Dedifferentiated amniotic fluid mesenchymal stem cell (primary cell): Measurements from ENCODE around the gene S1PR5.
"Not testable (repeated sequence)": the region's sequence is repeated elsewhere in the genome, so short reads cannot be mapped to it uniquely, and the experiment has no call there.

Experiments used
- DNase-seq: peaks from one replicate; pipeline ENCODE4 v3.0.0-alpha.2; 2016; ENCODE audit errors: extremely low spot score

Gene S1PR5

DNA sequence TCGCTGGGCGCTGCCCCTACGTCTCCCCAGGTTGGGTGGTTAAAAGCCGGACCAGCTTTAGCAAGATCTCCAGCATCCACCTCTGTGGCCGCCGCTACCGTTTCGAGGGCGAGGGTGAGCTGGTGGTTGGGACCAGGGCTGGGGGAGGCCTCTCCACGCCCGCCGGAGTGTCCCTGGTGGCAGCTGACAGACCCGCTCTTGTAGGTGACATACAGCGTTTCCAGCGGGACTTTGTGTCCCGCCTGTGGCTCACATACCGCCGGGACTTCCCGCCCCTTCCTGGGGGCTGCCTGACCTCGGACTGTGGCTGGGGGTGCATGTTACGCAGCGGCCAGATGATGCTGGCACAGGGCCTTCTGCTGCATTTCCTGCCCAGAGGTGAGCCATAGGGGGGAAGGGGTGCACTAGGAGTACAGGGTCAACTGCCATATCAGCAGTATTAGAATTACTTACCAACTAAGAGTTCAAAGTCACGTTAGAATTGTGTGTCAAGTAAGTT, 27.6 kb upstream of the S1PR5 start:
- DNase-seq: no peak

- DNase-seq: no peak
Observed at GRCh38 chr19:10544242-10544752, 27.1 kb upstream of the S1PR5 start.

GRCh38 chr19:10543420-10544241, 26.4 kb upstream of the S1PR5 start, which contains the start of gene ATG4D:
Gene ATG4D, plus strand, starts transcription at chr19:10543904. Its CDS starts 187 bp downstream, at chr19:10544091.
- DNase-seq: peak; percentile 52

DNA sequence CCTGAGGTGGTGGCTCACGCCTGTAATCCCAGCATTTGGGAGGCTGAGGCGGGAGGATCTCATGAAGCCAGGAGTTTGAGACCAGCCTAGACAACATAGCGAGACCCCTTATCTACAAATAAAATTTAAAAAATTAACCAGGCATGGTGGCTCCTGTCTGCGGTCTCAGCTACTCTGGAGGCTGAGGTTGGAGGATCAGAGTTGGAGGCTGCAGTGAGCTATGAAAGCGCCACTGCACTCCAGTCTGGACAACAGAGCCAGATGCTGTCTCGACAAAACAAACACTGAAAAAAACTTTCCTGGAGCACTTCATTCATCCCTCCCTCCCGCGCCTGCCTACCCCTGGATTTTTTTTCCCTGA, 25.8 kb upstream of the S1PR5 start:
- DNase-seq: no peak

- DNase-seq: not testable (repeated sequence)
Observed at GRCh38 chr19:10539016-10539415, 21.8 kb upstream of the S1PR5 start.

DNA sequence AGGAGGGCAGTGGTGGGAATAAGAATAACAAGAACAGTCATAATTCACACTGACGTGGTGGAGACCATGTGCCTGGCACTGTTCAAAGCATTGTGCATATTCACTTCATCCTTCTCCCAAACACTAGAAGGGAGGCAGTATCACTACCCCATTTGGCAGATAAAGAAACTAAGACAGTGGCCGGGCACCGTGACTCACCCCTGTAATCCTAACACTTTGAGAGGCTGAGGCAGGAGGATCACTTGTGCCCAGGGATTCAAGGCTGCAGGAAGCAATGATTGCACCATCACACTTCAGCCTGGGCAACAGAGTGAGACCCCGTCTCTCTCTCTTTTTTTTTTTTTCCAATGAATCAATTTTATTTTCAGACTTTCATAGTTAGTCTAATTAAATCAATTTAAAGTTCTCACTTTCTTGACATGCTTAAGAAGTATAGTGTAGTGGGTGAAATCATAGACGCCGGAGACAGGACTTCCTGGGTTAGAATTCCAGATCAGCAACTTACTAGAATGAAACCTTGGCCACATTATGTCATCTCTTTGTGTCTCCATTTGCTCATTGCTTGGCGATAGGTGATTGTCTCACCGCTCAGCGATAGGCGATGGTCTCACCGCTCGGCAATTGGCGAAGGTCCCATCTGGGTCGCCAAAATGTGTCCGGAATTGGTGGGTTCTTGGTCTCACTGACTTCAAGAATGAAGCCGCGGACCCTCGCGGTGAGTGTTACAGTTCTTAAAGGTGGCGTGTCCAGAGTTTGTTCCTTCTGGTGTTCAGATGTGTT, 21.1 kb upstream of the S1PR5 start:
- DNase-seq: no peak

DNA sequence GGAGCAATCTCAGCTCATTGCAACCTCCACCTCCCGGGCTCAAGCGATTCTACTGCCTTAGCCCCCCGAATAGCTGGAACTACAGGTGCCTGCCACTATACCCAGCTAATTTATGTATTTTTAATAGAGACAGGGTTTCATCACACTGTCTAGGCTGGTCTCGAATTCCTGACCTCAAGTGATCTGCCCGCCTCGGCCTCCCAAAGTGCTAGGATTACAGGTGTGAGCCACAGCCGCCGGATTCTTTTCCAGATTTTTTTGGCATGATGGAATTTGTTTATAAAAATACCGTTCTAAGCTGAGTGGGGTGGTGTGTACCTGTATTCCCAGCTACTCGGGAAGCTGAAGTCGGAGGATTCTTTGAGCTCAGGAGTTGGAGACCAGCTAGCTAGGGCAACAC, 20.4 kb upstream of the S1PR5 start:
- DNase-seq: no peak

DNA sequence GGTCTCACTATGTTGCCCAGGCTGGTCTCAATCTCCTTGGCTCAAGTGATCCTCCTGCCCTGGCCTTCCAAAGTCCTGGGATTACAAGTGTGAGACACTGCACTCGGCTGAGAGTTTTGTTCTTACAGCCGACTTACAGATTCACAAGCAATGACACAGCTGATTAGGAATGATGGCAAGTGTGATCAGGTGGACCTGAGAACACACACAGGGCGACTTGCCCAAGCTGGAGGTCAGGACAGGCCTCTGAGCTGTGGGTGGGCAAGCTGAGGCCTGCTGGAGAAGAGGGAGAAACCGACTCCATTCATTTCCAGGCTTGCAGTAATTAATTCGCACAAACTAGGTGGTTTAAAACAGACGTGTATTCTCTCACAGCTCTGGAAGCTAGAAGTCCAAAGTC, 18.4 kb upstream of the S1PR5 start:
- no peak for DNase-seq

- DNase-seq: peak; percentile 92
Observed at GRCh38 chr19:10533646-10534386, 16.6 kb upstream of the S1PR5 start.

DNA sequence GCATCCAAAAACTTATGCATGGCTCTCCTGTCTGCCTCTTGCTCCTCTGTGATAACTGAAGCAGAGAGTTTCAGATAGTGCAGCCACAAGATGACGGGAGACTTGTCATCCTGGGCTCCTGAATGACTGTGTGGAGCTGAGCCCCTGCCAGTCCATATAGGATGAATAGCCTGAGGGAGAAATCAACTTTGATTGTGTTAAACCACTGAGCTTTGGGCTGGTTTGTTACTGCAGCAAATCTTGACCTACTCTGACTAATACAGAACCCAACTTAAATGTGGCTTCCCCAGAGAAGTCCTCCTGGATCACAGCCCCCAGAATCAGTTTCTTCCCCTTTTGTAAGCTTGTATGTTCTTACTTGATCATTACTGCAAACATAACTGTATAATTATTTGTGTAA, 15.2 kb upstream of the S1PR5 start:
- DNase-seq: no peak

DNA sequence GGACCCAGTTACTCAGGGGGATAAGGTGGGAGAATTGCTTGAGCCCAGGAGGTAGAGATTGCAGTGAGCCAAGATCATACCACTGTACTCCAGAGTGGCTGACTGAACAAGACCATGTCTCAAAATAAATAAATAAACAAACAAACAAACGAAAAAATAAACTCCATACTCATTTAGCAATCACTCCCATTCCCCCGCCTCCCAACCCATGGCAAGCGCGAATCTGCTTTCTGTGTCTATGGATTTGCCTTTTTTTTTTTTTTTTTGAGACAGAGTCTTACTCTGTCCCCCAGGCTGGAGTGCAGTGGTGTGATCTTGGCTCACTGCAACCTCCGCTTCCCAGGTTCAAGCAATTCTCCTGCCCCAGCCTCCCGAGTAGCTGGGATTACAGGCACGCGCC, 9.6 kb upstream of the S1PR5 start:
- not testable (repeated sequence) for DNase-seq

DNA sequence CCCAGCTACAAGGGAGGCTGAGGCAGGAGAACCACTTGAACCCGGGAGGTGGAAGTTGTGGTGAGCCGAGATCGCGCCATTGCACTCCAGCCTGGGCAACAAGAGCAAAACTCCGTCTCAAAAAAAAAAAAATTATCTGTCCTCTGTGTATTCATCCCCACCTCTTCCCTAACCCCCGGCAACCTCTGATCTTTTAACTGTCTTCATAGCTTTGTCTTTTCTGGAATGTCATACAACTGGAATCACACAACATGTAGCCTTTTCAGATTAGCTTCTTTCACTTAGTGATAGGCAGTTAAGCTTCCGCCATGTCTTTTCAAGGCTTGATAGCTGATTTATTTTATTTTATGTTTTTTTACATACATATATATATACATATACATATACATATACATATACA, 8.4 kb upstream of the S1PR5 start:
- DNase-seq: no peak

GRCh38 chr19:10523135-10523636, 5.9 kb upstream of the S1PR5 start:
- DNase-seq: no peak

DNA sequence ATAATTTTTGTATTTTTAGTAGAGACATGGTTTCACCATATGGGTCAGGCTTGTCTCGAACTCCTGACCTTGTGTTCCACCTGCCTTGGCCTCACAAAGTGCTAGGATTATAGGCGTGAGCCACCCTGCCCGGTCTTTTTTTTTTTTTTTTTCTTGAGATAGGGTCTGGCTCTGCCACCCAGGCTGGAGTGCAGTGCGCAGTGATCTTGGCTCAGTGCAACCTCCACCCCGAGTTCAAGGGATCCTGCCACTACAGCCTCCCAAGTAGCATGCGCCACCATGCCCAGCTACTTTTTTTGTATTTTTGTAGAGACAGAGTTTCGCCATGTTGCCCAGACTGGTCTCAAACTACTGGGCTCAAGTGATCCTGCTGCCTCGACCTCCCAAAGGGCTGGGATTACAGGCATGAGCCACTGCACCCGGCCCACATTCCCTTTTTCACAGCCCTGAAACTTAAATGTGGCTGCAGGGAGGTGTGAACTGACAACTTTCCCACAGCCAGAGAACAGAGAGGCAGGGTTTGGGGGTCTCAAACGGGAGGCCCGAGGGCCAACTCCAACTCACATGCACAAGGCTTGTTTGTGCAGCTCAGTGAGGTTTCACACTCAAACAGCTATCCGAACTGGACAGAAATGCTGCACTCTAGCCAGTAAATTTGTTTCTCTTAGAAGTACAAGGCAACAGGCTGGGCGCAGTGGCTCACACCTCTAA, 4.4 kb upstream of the S1PR5 start:
- DNase-seq: no peak

DNA sequence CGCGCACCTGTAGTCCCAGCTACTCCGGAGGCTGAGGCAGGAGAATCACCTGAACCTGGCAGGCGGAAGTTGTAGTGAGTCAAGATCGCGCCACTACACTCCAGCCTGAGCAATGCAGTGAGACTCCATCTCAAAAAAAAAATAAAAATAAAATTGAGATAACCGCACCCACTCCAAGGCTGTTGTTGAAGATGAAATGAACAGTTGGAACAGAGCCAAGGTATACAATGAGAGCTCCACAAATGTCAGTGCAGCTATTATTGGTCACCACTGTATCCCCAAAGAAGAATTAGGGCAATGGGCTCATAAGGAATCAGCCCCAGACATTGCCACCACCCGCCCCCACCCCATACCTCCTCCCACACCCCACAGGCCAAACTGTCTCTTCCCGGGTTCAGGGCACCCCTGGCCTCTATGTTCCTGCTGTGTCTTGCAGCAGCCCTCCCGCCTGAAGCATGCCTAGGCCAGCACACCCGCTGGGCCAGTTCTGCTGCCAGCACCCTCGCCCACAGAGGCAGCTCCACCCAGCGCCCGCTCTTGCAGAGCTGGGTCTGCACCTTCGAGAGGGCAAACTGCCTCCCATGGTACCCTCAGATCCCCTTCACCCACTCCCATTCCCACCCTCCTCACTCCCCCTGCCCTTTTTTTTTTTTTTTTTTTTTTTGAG, 3.5 kb upstream of the S1PR5 start:
- DNase-seq: no peak

- DNase-seq: no peak
Observed at GRCh38 chr19:10519421-10519820, 2.2 kb upstream of the S1PR5 start.

GRCh38 chr19:10518444-10519361, 1.5 kb upstream of the S1PR5 start:
- DNase-seq: no peak

- DNase-seq: no peak
Observed at GRCh38 chr19:10517760-10518443, 655 bp upstream of the S1PR5 start.
